HG03354 (cell line): ENCODE measurements around the gene POLE.

Source experiments
- ATAC-seq: cut with Tn5 transposase; IDR thresholded peaks from one replicate; pipeline ENCODE4 v1.9.1; 2021; ENCODE audit warnings: mild to moderate bottlenecking; ENCODE audit not compliant: unreplicated experiment, poor library complexity, severe bottlenecking

The POLE gene

DNA sequence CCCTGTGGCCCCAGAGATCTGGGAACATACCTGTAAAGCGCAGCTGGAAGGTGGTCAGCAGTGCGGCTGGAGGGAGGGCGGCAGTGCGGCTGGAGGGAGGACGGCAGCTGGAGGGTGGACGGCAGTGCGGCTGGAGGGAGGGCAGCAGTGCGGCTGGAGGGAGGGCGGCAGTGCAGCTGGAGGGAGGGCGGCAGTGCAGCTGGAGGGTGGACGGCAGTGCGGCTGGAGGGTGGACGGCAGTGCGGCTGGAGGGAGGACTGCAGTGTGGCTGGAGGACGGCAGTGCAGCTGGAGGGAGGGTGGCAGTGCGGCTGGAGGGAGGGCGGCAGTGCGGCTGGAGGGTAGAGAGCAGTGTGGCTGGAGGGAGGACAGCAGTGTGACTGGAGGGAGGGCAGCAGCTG is 100.2 kb downstream of the POLE start:
- ATAC-seq = no peak

DNA sequence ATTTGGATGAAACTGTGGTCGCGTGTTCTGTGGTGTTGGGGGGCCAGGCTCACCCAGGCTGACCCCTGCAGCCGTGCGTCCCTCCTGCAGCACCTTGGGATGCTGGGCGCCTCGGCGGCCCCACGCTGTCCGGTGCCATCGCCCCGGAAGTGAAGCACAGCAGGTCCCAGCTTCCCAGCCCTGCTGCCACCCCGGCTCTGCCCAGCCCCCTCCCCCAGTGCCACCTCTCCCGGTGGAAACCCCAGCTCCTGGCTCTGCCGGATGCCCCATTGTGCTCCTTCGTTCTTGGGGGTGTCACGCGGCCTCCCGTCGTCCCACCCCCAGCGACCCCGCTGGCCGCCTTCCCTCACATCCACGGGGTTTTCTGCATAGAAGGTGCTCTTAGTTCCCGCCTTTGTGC is 102.0 kb downstream of the POLE start:
- ATAC-seq = no peak

DNA sequence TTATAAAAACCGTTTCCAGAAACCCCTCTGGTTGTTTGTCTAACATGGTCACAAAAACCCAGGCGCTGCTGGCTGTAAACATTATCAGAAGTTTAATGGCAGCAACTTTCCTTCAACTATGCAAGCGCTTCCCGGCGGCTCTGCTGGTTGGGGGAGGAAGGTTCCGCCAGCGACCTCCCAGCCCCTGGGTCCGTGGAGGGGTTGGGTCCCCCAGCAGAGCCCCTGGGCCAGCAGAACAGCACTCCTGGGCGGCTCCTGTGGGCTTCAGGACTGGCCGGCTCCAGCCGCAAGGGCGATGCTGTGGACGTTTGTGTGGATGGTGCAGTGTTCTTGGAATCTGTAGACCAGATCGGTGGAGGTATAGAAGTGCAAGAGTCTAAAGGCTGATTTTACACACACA is 102.7 kb downstream of the POLE start:
- no peak for ATAC-seq

DNA sequence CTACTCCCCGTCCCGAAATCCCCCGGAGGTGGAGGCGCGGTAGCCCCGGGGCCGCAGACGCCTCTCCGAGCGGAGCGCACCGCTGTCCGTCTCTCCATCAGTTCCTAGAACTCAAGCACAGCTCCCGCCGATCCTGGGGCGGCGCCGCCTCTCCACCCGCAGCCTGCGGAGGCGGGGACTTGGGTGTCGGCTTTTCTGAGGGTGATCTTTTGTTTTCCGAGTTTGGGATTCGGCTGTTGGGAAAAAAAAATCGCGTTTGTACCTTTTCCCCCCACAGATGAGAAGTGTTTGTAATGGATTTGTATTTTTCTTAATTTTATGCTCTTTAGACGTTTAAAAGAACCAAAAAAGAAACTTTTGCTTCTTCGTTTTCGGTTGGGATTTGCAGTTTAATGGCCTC is 103.4 kb downstream of the POLE start:
- no peak for ATAC-seq

DNA sequence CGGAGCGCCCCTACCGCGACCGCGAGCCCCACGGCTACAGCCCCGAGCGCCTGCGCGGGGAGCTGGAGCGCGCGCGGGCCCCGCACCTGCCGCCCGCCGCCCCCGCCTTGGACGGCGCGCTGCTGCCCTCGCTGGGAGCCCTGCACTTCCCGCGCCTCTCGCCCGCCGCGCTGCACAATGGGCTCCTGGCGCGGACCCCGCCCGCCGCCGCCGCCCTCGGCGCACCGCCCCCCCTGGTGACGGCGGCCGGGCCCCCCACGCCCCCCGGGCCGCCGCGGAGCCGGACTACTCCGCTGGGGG is 103.8 kb downstream of the POLE start:
- no peak for ATAC-seq

DNA sequence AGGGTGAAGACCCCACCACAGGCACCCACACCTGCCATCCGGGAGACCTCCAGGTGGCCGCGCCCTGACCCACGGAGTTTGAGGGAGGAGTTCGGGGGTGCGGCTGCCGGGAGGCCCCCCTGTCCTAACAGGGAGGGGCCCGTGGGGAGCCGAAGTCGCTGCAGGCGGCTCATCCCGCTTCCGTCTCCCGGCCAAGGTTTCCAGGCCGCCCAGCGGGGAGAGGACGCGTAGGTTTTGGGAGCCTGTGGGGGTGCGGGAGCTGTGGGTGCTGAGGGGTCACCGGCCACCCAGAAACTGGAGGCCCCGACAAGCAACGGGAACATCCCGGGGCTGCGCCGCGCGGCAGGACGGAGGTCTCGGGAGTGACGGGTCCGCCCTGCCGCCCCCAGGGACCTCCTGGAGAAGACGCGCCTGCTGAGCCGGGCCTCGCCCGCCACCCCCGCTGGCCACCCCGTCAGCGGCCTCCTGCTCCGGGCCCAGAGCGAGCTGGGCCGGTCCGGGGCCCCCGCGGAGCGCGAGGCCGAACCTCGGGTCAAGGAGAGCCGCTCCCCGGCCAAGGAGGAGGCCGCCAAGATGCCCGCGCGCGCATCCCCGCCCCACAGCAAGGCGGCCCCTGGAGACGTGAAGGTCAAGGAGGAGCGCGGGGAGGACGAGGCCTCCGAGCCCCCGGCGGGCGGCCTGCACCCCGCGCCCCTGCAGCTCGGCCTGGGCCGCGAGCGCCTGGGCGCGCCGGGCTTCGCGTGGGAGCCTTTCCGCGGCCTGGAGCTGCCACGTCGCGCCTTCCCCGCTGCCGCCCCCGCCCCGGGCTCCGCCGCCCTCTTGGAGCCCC is 104.3 kb downstream of the POLE start:
- no peak for ATAC-seq

DNA sequence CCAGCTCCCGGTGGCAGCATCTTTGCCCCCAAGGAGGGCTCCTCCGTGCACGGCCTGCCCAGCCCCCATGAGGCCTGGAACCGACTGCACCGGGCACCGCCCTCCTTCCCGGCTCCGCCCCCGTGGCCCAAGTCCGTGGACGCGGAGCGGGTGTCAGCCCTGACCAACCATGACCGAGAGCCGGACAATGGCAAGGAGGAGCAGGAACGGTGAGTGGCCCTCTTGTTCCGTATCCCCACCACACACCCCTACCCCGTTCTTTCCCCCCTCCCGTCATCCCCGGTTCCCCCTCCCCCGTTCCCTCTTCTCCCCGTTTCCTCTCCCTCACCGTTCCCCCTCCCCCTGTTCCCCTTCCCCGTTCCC is 105.1 kb downstream of the POLE start:
- ATAC-seq = no peak

DNA sequence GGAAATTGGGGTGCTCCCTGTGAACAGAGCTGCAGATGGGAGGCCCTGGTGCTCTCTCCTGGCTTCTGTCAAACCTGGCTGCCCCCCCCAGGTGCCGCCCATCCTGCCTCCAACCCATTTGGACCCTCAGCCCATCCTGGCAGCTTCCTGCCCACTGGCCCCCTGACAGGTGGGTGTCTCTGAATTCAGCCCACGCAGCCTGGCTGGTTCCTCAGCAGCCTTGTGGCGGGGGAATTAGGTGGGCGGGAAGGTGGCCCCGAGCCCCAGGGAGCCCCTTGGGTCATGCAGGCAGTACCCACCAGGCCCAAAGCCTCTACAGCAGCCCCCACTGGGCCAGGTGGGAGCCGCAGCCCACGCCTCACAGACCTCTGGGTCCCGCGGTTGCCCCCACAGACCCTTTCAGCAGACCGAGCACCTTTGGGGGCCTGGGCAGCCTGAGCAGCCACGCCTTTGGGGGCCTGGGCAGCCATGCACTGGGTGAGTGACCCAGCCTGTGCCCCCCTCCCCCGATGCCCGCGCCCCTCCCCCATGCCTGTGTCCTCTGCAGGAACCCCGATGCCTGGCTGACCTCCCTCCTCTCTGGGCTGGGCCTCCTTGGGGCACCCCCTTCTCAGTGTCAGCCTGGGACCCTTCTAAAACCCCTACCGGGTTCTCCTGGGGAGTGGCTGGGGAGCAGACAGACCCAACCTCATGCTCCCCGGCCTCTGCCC is 105.6 kb downstream of the POLE start:
- no peak for ATAC-seq

DNA sequence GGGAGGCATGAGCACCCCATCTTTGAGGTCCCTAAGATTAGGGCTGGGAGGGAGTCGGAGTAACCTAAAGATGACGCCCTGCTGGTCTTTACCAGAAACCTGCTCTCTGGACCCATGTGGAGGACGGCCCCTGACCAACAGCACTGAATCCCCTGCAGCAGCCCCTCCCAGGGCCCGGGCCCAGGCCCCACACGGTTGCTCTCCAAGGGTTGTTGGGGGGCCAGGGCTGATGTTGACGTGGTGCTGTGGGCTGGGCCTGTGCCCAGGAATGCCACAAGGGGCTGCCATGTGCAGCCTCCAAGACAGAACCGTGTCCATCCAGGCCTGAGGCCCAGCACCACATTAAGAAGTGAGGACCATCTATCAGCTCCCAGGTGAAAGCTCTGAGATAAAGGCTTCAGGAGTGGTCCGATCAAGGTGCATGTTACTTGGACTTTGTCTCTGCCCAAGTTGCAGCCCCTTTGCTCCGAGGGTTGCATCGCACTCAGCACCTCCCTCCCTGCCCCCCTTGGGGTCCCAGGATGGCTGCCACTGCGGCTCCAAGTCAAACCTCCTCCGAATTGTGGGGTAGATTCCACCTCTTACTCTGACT is 106.3 kb downstream of the POLE start:
- no peak for ATAC-seq

DNA sequence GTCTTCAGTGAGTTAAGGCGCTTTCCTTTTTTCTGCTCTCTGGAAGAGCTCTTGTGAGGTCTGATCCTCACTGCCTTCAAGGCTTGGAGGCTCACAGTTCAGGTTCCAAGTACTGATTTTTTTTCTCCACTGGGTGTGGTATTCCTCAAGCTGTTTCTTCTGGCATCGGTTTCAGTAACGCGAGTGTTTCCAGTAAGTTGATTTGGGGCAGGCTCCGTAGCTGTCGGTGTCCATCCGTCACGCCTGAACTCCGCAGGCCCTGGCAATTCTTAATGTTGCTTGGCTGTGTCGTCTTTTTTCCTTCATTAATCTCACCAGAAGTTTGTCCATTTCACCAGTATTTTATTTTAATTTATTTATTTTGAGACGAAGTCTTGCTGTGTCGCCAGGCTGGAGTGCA is 107.4 kb downstream of the POLE start:
- ATAC-seq = no peak

DNA sequence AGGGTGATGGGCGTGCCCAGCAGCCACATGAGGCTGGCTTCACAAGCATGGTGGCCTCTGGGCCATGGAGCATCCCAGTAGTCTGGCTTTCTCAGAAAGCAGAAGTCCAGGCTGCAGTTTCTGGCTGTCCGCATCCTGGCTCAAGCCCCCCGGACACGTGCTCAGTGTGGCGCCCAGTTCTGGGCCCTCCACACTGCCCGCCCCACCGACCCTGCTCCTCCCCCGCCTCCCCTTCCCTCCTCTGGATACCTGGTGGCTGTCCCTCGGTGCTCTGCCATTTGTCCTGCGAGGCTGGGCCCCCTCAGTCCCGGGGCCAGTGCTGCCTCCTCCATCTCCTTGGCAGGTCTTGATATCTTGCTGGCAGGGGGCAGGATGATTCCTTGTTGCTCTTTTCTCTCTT is 108.3 kb downstream of the POLE start:
- no peak for ATAC-seq

DNA sequence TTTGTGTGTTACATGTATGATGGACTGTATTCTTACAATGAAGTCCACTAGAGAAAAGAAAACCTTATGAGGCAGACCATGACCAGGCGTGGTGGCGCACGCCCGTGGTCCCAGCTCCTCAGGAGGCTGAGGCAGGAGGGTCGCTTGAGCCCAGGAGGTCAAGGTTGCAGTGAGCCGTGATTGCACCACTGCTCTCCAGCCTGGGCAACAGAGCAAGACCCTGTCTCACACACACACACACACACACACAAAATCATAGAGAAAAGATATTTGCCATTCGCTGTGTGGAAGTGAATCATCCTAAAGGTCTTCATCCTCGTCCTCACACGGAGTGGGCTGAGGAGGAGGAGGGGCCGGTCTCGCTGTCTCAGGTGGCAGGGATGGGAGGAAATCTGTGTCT is 109.0 kb downstream of the POLE start:
- ATAC-seq = no peak

DNA sequence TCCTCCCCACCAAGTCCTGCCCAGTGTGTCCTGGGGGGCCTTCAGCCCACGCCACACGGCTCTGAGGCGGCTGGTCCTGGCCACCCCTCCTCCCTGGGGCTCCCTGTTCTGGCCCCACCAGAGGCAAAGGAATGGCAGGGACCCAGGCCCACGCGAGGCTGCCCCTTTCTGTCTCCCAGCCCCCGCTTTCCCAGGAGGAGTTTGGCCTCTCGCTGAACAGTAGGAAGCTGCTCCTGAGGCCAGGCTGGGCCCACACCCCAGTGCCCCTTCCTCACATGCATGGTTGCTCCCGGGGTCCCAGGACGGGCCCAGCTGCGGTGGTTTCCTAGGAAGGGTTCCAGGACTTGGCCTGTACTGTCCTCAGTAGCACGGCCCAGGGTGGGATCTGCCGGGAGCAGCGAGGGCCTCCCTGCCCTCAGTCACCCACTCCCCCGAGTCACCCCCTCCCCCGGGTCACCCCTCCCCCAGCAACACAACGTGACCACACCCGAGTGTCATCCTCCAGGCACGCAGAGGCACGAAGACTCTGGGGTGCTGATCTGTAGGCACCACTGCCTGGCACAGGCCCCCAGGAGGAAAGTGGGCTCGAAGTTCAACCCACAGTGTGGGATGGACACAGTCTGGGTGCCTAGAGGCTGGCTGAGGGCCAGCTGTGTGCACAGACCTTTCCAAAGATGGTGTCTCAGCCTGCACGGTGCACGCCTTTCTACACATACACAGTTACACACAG is 109.8 kb downstream of the POLE start:
- ATAC-seq = no peak

DNA sequence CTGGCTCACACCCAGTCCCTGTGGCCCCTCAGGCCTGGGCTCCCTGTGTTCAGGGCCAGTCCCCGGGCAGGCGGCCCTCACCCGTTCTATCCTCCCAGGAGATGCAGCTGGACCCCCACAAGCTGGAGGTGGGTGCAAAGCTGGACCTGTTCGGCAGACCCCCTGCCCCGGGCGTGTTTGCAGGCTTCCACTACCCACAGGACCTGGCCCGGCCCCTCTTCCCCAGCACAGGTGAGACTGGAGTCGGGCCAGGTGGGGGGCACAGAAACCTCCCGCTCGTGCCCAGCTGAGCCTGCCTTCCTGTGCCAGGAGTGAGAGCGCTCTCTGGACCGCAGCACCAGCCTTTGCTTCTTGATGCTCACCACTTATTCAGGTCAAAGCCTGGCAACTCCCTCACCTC is 110.4 kb downstream of the POLE start:
- no peak for ATAC-seq

DNA sequence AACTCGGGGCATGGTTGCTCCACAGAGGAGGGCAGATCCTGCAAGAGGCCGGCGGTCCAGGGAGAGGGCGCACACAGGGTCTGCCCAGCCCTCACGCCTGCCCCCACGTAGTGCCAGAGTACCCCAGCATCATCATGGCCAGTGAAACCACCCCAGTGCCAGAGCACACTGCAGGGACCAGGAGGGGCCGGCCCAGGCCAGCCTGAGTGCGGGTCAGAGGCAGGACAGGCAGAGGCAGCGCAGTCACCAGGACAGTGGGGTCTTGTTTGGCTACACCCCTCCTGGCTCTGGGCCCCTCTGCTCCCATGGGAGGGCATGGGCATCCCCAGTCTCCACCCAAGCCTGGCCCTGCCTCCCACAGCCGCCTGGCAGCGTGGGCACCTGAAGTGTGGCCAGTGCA is 111.5 kb downstream of the POLE start:
- ATAC-seq = no peak

DNA sequence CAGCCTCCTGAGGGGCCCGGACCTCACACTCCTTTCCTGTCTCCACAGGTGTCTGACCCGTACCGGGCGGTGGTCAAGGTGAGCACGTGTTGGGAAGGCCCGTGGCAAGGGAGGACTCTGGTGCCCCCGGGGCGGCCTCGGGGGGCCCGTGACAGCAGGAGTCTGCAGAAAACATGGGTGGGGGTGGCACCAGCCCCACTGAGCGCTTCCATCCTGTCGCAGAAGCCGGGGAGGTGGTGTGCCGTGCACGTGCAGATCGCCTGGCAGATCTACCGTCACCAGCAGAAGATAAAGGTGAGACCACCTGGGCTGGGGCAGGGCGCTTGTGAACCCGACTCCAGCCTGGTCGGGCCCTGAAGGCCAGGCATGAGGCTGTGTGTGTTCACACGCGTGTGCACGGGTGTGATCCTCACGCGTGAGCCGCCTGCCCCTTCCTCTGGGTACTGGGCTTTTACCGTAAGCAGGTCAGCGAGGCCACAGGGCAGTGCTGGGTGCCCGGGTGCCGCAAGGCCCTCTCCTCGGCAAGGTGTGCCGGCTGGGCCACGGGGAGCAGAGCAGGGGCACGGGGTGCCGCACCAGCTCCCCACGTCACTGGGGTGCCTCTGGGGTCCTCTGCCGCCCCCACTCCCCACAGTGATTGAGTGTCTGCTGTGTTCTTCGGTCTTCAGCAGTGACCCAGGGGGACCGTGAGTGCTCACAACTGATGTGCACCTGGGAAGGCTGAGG is 112.7 kb downstream of the POLE start:
- no peak for ATAC-seq
